Measurements from ENCODE around the gene NFKBIE.
"Not testable (repeated sequence)": the region's sequence is repeated elsewhere in the genome, so short reads cannot be mapped to it uniquely, and the experiment has no call there.

The NFKBIE gene, protein sequence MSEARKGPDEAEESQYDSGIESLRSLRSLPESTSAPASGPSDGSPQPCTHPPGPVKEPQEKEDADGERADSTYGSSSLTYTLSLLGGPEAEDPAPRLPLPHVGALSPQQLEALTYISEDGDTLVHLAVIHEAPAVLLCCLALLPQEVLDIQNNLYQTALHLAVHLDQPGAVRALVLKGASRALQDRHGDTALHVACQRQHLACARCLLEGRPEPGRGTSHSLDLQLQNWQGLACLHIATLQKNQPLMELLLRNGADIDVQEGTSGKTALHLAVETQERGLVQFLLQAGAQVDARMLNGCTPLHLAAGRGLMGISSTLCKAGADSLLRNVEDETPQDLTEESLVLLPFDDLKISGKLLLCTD

GRCh38 chr6:44265007-44265721 lies at the start of gene NFKBIE:
Gene NFKBIE (minus strand): TSS chr6:44265551. CDS start chr6:44265346, 205 bp downstream.
- H3K4me3 ChIP-seq (ENCODE audit: low read length): peak within 1 kb of the TSS; percentile 81
- H3K9ac ChIP-seq (ENCODE audit: low read length): peak within 1 kb of the TSS; percentile 49
- H3K9me3 ChIP-seq (ENCODE audit: control insufficient read depth, low read depth, low read length): no peaks in the 10 kb centered on the region
- peaks cover 7% of the 10 kb centered on the region for H3K36me3 ChIP-seq (ENCODE audit: control insufficient read depth, low read depth, low read length)
- peaks cover 42% of the 10 kb centered on the region for H3K4me1 ChIP-seq (ENCODE audit: control insufficient read depth, low read depth, low read length)
- no peak within 1 kb of the TSS for H3K27ac ChIP-seq (ENCODE audit: low read length)
- H3K27me3 ChIP-seq (ENCODE audit: control insufficient read depth, insufficient read depth, low read length): peaks cover 12% of the 10 kb centered on the region

DNA sequence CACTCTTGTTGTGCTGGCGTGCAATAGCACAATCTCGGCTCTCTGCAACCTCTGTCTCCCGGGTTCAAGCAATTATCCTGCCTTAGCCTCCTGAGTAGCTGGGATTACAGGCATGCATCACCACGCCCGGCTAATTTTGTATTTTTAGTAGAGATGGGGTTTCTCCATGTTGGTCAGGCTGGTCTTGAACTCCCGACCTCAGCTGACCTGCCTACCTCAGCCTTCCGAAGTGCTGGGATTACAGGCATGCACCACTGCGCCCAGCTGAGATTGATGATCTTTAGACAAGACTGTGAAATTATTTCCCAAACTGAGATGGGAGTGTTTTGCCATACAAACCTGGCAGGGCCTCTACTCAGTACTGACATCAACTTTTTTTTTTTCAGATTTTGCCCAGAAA lies 49.3 kb upstream of the NFKBIE start:
- peaks cover 23% of the 10 kb centered on the region for H3K36me3 ChIP-seq (ENCODE audit: control insufficient read depth, low read depth, low read length)
- H3K4me1 ChIP-seq (ENCODE audit: control insufficient read depth, low read depth, low read length); H3K27me3 ChIP-seq (ENCODE audit: control insufficient read depth, insufficient read depth, low read length); H3K9me3 ChIP-seq (ENCODE audit: control insufficient read depth, low read depth, low read length); H3K9ac ChIP-seq (ENCODE audit: low read length); H3K4me3 ChIP-seq (ENCODE audit: low read length); H3K27ac ChIP-seq (ENCODE audit: low read length): not testable (repeated sequence)

- Histone ChIP-seq H3K4me3 (ENCODE audit: low read length) (peak within 1 kb of the TSS; percentile 92), H3K4me1 (ENCODE audit: control insufficient read depth, low read depth, low read length) (peaks cover 6% of the 10 kb centered on the region), H3K9me3 (ENCODE audit: control insufficient read depth, low read depth, low read length) (no peaks in the 10 kb centered on the region), H3K9ac (ENCODE audit: low read length) (peak within 1 kb of the TSS; percentile 88), H3K27ac (ENCODE audit: low read length) (peak within 1 kb of the TSS; percentile 82), H3K36me3 (ENCODE audit: control insufficient read depth, low read depth, low read length) (peaks cover 34% of the 10 kb centered on the region), H3K27me3 (ENCODE audit: control insufficient read depth, insufficient read depth, low read length) (no peaks in the 10 kb centered on the region)
These were observed 47.8 kb upstream of the NFKBIE start, which contains the start of gene AARS2 for GRCh38 chr6:44312901-44313788. Gene AARS2 (minus strand): TSS chr6:44313347. CDS start chr6:44313323, 24 bp downstream.

- Histone ChIP-seq H3K9me3 (ENCODE audit: control insufficient read depth, low read depth, low read length) (no peaks in the 10 kb centered on the region), H3K4me3 (ENCODE audit: low read length) (peak overlapping the region; percentile 92), H3K36me3 (ENCODE audit: control insufficient read depth, low read depth, low read length) (peaks cover 45% of the 10 kb centered on the region), H3K27me3 (ENCODE audit: control insufficient read depth, insufficient read depth, low read length) (no peaks in the 10 kb centered on the region), H3K27ac (ENCODE audit: low read length) (no peak overlapping the region), H3K4me1 (ENCODE audit: control insufficient read depth, low read depth, low read length) (peaks cover 6% of the 10 kb centered on the region), H3K9ac (ENCODE audit: low read length) (no peak overlapping the region)
These were observed 46.4 kb upstream of the NFKBIE start for GRCh38 chr6:44311767-44312166.

DNA sequence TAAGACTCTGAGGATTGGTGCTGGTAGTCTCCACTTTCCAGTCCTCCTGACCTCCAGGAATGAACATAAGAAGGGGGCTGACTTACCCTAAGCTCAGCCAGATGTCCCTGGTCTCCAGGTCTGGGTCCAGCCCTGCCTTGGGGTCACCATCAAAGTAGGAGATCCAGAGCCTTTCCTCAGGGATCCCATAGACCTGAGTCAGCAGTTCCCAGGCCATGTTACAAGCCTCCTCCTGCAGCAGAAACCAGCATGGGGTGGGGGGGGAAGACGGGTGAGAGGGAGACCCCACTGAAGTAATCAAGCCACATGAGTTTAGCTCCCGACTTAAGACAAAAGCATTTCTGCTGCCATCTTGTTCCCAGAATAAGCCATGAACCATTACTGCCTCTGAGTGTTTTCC lies 46.0 kb upstream of the NFKBIE start:
- Histone ChIP-seq H3K9me3 (ENCODE audit: control insufficient read depth, low read depth, low read length) (no peaks in the 10 kb centered on the region), H3K27ac (ENCODE audit: low read length) (no peak overlapping the region), H3K27me3 (ENCODE audit: control insufficient read depth, insufficient read depth, low read length) (no peaks in the 10 kb centered on the region), H3K4me1 (ENCODE audit: control insufficient read depth, low read depth, low read length) (peaks cover 6% of the 10 kb centered on the region), H3K4me3 (ENCODE audit: low read length) (no peak overlapping the region), H3K9ac (ENCODE audit: low read length) (no peak overlapping the region), H3K36me3 (ENCODE audit: control insufficient read depth, low read depth, low read length) (peaks cover 49% of the 10 kb centered on the region)

DNA sequence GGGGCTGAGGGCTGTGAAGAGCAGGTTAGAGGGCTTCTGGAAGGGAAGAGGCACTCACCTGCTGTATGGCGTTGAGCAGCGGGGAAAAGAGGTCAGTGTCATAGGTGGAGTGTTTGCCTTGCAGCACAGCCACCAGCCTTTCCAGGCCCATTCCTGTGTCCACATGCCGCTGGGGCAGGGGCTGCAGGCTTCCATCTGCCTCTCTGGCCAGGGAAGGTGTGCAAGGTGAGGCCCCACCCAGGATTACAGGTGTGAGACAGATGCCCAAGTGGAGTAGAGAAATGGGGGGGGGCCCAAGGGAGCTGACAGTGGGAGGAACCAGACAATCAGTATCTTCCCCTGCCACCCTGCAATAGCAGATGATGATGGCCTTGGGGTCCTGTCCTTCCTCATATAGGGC lies 44.9 kb upstream of the NFKBIE start:
- Histone ChIP-seq H3K9ac (ENCODE audit: low read length) (no peak overlapping the region), H3K4me1 (ENCODE audit: control insufficient read depth, low read depth, low read length) (peaks cover 6% of the 10 kb centered on the region), H3K27me3 (ENCODE audit: control insufficient read depth, insufficient read depth, low read length) (no peaks in the 10 kb centered on the region), H3K36me3 (ENCODE audit: control insufficient read depth, low read depth, low read length) (peaks cover 58% of the 10 kb centered on the region), H3K9me3 (ENCODE audit: control insufficient read depth, low read depth, low read length) (no peaks in the 10 kb centered on the region), H3K27ac (ENCODE audit: low read length) (no peak overlapping the region), H3K4me3 (ENCODE audit: low read length) (no peak overlapping the region)

DNA sequence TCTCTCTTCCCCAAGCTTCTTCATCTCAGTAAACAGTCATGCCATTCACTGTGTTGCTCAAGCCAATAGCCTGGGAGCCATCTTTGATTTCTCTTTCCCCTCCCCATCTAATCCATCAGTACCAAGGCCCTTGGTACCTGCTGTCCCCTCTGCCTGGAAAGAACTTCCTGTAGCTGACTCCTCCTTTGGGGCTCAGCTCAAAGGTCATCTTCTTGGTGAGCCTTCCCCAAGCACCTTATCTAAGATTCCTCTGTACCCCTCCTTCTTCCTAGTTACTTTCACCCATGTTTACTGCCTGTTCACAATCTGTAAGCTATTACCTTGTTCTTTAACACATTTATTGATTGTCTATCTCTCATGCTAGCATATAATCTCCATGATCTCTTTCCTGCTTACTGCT lies 44.3 kb upstream of the NFKBIE start:
- H3K27ac ChIP-seq (ENCODE audit: low read length): no peak overlapping the region
- H3K9ac ChIP-seq (ENCODE audit: low read length): no peak overlapping the region
- H3K36me3 ChIP-seq (ENCODE audit: control insufficient read depth, low read depth, low read length): peaks cover 58% of the 10 kb centered on the region
- no peaks in the 10 kb centered on the region for H3K27me3 ChIP-seq (ENCODE audit: control insufficient read depth, insufficient read depth, low read length)
- H3K4me3 ChIP-seq (ENCODE audit: low read length): no peak overlapping the region
- peaks cover 6% of the 10 kb centered on the region for H3K4me1 ChIP-seq (ENCODE audit: control insufficient read depth, low read depth, low read length)
- no peaks in the 10 kb centered on the region for H3K9me3 ChIP-seq (ENCODE audit: control insufficient read depth, low read depth, low read length)

GRCh38 chr6:44309092-44309491 lies 43.7 kb upstream of the NFKBIE start:
- no peak overlapping the region for H3K27ac ChIP-seq (ENCODE audit: low read length)
- H3K4me1 ChIP-seq (ENCODE audit: control insufficient read depth, low read depth, low read length): peaks cover 6% of the 10 kb centered on the region
- H3K4me3 ChIP-seq (ENCODE audit: low read length): no peak overlapping the region
- H3K9ac ChIP-seq (ENCODE audit: low read length): no peak overlapping the region
- H3K36me3 ChIP-seq (ENCODE audit: control insufficient read depth, low read depth, low read length): peaks cover 63% of the 10 kb centered on the region
- no peaks in the 10 kb centered on the region for H3K9me3 ChIP-seq (ENCODE audit: control insufficient read depth, low read depth, low read length)
- H3K27me3 ChIP-seq (ENCODE audit: control insufficient read depth, insufficient read depth, low read length): no peaks in the 10 kb centered on the region

DNA sequence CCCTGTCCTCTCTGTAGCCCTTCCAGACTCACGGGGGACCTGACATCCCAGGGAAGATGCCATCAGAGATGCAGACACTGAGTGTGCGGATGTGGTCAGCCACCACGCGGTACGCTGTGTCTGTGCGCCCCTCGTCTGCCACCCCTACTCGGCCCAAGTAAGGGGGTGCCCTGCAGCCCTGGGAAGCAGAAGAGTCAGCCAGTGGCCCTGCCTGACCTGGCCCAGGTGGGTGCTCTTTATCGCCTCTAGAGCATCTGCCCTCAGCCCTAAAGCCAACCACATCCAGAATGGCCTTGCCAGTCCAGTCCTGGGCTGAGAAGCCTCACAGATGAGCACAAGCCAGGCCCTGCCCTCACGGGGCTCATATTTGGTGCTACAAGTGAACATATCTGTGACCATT lies 41.9 kb upstream of the NFKBIE start:
- H3K4me1 ChIP-seq (ENCODE audit: control insufficient read depth, low read depth, low read length): peaks cover 4% of the 10 kb centered on the region
- H3K9me3 ChIP-seq (ENCODE audit: control insufficient read depth, low read depth, low read length): no peaks in the 10 kb centered on the region
- no peak overlapping the region for H3K27ac ChIP-seq (ENCODE audit: low read length)
- no peak overlapping the region for H3K4me3 ChIP-seq (ENCODE audit: low read length)
- no peaks in the 10 kb centered on the region for H3K27me3 ChIP-seq (ENCODE audit: control insufficient read depth, insufficient read depth, low read length)
- peaks cover 82% of the 10 kb centered on the region for H3K36me3 ChIP-seq (ENCODE audit: control insufficient read depth, low read depth, low read length)
- no peak overlapping the region for H3K9ac ChIP-seq (ENCODE audit: low read length)

DNA sequence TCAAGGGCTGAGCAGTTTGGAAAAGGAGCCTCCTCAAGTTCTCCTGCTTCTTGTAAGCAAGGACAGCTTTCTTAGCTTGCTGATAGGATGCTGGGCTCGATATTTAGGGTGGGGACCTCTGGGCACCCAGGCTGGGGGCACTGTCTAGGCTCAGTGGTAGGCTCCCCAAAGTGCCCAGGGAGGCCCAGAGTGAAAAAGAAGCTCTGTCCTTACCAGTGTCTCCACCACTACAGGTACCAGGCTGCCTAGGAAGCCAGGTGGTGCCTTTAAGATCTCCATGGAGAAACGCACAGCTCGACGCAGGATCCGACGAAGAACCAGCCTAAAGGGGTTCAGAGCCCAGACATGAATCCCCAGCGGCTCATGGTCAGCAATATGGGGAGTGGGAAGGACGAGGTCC lies 41.4 kb upstream of the NFKBIE start:
- no peak overlapping the region for H3K9ac ChIP-seq (ENCODE audit: low read length)
- no peaks in the 10 kb centered on the region for H3K27me3 ChIP-seq (ENCODE audit: control insufficient read depth, insufficient read depth, low read length)
- no peaks in the 10 kb centered on the region for H3K4me1 ChIP-seq (ENCODE audit: control insufficient read depth, low read depth, low read length)
- H3K4me3 ChIP-seq (ENCODE audit: low read length): no peak overlapping the region
- no peak overlapping the region for H3K27ac ChIP-seq (ENCODE audit: low read length)
- peaks cover 85% of the 10 kb centered on the region for H3K36me3 ChIP-seq (ENCODE audit: control insufficient read depth, low read depth, low read length)
- H3K9me3 ChIP-seq (ENCODE audit: control insufficient read depth, low read depth, low read length): no peaks in the 10 kb centered on the region

GRCh38 chr6:44305200-44305725 lies 39.9 kb upstream of the NFKBIE start:
- no peaks in the 10 kb centered on the region for H3K9me3 ChIP-seq (ENCODE audit: control insufficient read depth, low read depth, low read length)
- H3K4me3 ChIP-seq (ENCODE audit: low read length): no peak overlapping the region
- no peaks in the 10 kb centered on the region for H3K27me3 ChIP-seq (ENCODE audit: control insufficient read depth, insufficient read depth, low read length)
- H3K36me3 ChIP-seq (ENCODE audit: control insufficient read depth, low read depth, low read length): peaks cover 84% of the 10 kb centered on the region
- H3K9ac ChIP-seq (ENCODE audit: low read length): no peak overlapping the region
- no peaks in the 10 kb centered on the region for H3K4me1 ChIP-seq (ENCODE audit: control insufficient read depth, low read depth, low read length)
- H3K27ac ChIP-seq (ENCODE audit: low read length): no peak overlapping the region
